Loucy (cell line): Measurements from ENCODE around the gene FNDC3A.

ENCODE experiments used
- H2AFZ ChIP-seq: fragments of 200-600 bp; sonication (generic); 2 replicates; pipeline ENCODE4 v1.6.0; 2016; ENCODE audit warnings: antibody characterized with exemption, mild to moderate bottlenecking, low read length, moderate library complexity
- H3F3A ChIP-seq: fragments of 200-600 bp; 2 replicates; pipeline ENCODE4 v1.6.0; 2016; ENCODE audit warnings: antibody characterized with exemption, low read depth, mild to moderate bottlenecking
- H3K27me3 ChIP-seq: fragments of 200-600 bp; sonication (generic); 2 replicates; pipeline ENCODE4 v1.6.1; 2014; ENCODE audit warnings: low read length, mild to moderate bottlenecking; ENCODE audit not compliant: insufficient read depth, poor library complexity, severe bottlenecking
- H3K36me3 ChIP-seq: fragments of 200-600 bp; sonication (generic); 2 replicates; pipeline ENCODE4 v1.6.1; 2016; ENCODE audit warnings: low read length; ENCODE audit not compliant: insufficient read depth
- H3K4me1 ChIP-seq: fragments of 200-600 bp; sonication (generic); 2 replicates; pipeline ENCODE4 v1.5.1; 2014; ENCODE audit warnings: low read length, mild to moderate bottlenecking; ENCODE audit not compliant: insufficient read depth, poor library complexity, severe bottlenecking
- H3K4me2 ChIP-seq: fragments of 200-600 bp; sonication (generic); 2 replicates; pipeline ENCODE4 v1.6.0; 2014; ENCODE audit warnings: antibody characterized with exemption, low read length, low read depth, mild to moderate bottlenecking; ENCODE audit not compliant: poor library complexity, severe bottlenecking
- H3K4me3 ChIP-seq: fragments of 200-600 bp; sonication (generic); 2 replicates; pipeline ENCODE4 v1.5.1; 2014; ENCODE audit warnings: low read length, mild to moderate bottlenecking, mixed read lengths; ENCODE audit not compliant: poor library complexity, severe bottlenecking
- H3K79me2 ChIP-seq: fragments of 200-600 bp; sonication (generic); 2 replicates; pipeline ENCODE4 v1.6.1; 2014; ENCODE audit warnings: low read length; ENCODE audit not compliant: insufficient read depth
- H3K9ac ChIP-seq: fragments of 200-600 bp; sonication (generic); 2 replicates; pipeline ENCODE4 v1.6.0; 2014; ENCODE audit warnings: mild to moderate bottlenecking, low read depth, low read length, moderate library complexity; ENCODE audit not compliant: poor library complexity, severe bottlenecking
- H3K9me2 ChIP-seq: fragments of 200-600 bp; sonication (generic); replicated peaks from 2 replicates; pipeline ENCODE4 v1.6.1; 2016; ENCODE audit warnings: low read depth, low read length, mixed read lengths
- H3K9me3 ChIP-seq: fragments of 200-600 bp; sonication (generic); 2 replicates; pipeline ENCODE4 v1.6.1; 2014; ENCODE audit warnings: mild to moderate bottlenecking, antibody characterized with exemption, low read length, low read depth; ENCODE audit not compliant: insufficient read depth
- H4K20me1 ChIP-seq: fragments of 200-600 bp; sonication (generic); 2 replicates; pipeline ENCODE4 v1.6.0; 2014; ENCODE audit warnings: antibody characterized with exemption, low read length, mild to moderate bottlenecking; ENCODE audit not compliant: insufficient read depth, poor library complexity, severe bottlenecking
- CTCF ChIP-seq: fragments of 200-600 bp; sonication (generic); conservative IDR thresholded peaks from 2 replicates; pipeline ENCODE4 v1.5.1; 2014; ENCODE audit warnings: mild to moderate bottlenecking, antibody characterized with exemption, low read length
- EZH2phosphoT487 ChIP-seq: fragments of 200-600 bp; IDR thresholded peaks from 2 replicates; pipeline ENCODE4 v1.6.1; 2018; ENCODE audit warnings: antibody characterized with exemption, mild to moderate bottlenecking, moderate library complexity, borderline replicate concordance

The FNDC3A gene

GRCh38 chr13:48938308-48938943, 37.3 kb upstream of the FNDC3A start:
- Histone ChIP-seq H3K79me2 (no peaks in the 10 kb centered on the region), H3K9ac (no peak overlapping the region), H3F3A (no peaks in the 10 kb centered on the region), H3K27me3 (no peaks in the 10 kb centered on the region), H3K36me3 (no peaks in the 10 kb centered on the region), H3K4me2 (no peak overlapping the region), H2AFZ (no peak overlapping the region), H3K4me3 (no peak overlapping the region), H3K9me2 (no peaks in the 10 kb centered on the region), H3K4me1 (no peaks in the 10 kb centered on the region), H3K9me3 (no peaks in the 10 kb centered on the region), H4K20me1 (no peaks in the 10 kb centered on the region)
- TF ChIP-seq EZH2phosphoT487 (no peak), CTCF (no peak)

GRCh38 chr13:48939728-48940127, 36.0 kb upstream of the FNDC3A start:
- TF ChIP-seq CTCF = no peak
- TF ChIP-seq EZH2phosphoT487 = no peak
- no peak overlapping the region for H3K4me2 ChIP-seq
- no peaks in the 10 kb centered on the region for H3K4me1 ChIP-seq
- H3K9me3 ChIP-seq = no peaks in the 10 kb centered on the region
- H3K36me3 ChIP-seq = no peaks in the 10 kb centered on the region
- no peaks in the 10 kb centered on the region for H3F3A ChIP-seq
- H3K4me3 ChIP-seq = no peak overlapping the region
- H3K79me2 ChIP-seq = no peaks in the 10 kb centered on the region
- H3K27me3 ChIP-seq = no peaks in the 10 kb centered on the region
- no peak overlapping the region for H2AFZ ChIP-seq
- no peak overlapping the region for H3K9ac ChIP-seq
- no peaks in the 10 kb centered on the region for H3K9me2 ChIP-seq
- no peaks in the 10 kb centered on the region for H4K20me1 ChIP-seq

GRCh38 chr13:48942131-48942530, 33.6 kb upstream of the FNDC3A start:
- H3K4me2 ChIP-seq = no peak overlapping the region
- no peak overlapping the region for H2AFZ ChIP-seq
- H3K27me3 ChIP-seq = no peaks in the 10 kb centered on the region
- H3K9me3 ChIP-seq = no peaks in the 10 kb centered on the region
- no peak overlapping the region for H3K9ac ChIP-seq
- no peaks in the 10 kb centered on the region for H4K20me1 ChIP-seq
- no peak for TF ChIP-seq CTCF
- no peak for TF ChIP-seq EZH2phosphoT487
- no peaks in the 10 kb centered on the region for H3K9me2 ChIP-seq
- no peaks in the 10 kb centered on the region for H3K79me2 ChIP-seq
- no peaks in the 10 kb centered on the region for H3K36me3 ChIP-seq
- no peak overlapping the region for H3K4me3 ChIP-seq
- no peaks in the 10 kb centered on the region for H3F3A ChIP-seq
- H3K4me1 ChIP-seq = no peaks in the 10 kb centered on the region
